B cell (primary cell): ENCODE measurements around the gene MAPT.

Source experiments
- CTCF ChIP-seq: fragments of 200-600 bp; IDR thresholded peaks from one replicate; pipeline ENCODE4 v1.8.0; 2022; ENCODE audit warnings: antibody characterized with exemption, mild to moderate bottlenecking
- EZH2 ChIP-seq: IDR thresholded peaks from 2 replicates; pipeline ENCODE4 v1.6.1; 2012; ENCODE audit warnings: borderline replicate concordance, low read depth, mild to moderate bottlenecking, moderate library complexity, low read length; ENCODE audit not compliant: insufficient read depth, poor library complexity, severe bottlenecking

GRCh38 chr17:45992904-45993303, 98.5 kb downstream of the MAPT start:
- TF ChIP-seq EZH2 (no peak), CTCF (no peak)
